Activated B cell treated with CpG ODN at 0.5 μM for 24 hours (primary cell): ENCODE data around the gene CLCNKA. TPM values are rescaled to one million over a fixed set of nuclear protein-coding genes. Genes with fewer than 3 reads are reported as not detected.
"Not testable (repeated sequence)": the region's sequence is repeated elsewhere in the genome, so short reads cannot be mapped to it uniquely, and the experiment has no call there.

ENCODE experiments used
- ATAC-seq: fragments of 200-7000 bp; cut with Tn5 transposase; one replicate; pipeline ENCODE4 v1.10.0; 2021; ENCODE audit warnings: low read depth, mild to moderate bottlenecking, moderate library complexity
- CTCF ChIA-PET: fragments of 350-600 bp; sonication (Branson Sonifier 250); formaldehyde crosslinking; loops from one replicate; lab custom pipeline; 2021; ENCODE audit warnings: antibody characterized with exemption; lab: Charles Lee
- POLR2A ChIA-PET: fragments of 350-600 bp; sonication (Branson Sonifier 250); formaldehyde crosslinking; loops from one replicate; lab custom pipeline; 2021; ENCODE audit warnings: antibody characterized with exemption; lab: Charles Lee
- DNase-seq: peaks from one replicate; pipeline ENCODE4 v3.0.0; 2022
- H3K27ac Mint-ChIP-seq: one replicate; pipeline ENCODE4 v1.8.0; 2020; ENCODE audit warnings: mixed read lengths
- H3K27me3 Mint-ChIP-seq: one replicate; pipeline ENCODE4 v1.8.0; 2021; ENCODE audit warnings: mixed read lengths
- H3K36me3 Mint-ChIP-seq: one replicate; pipeline ENCODE4 v1.8.0; 2021; ENCODE audit warnings: low read depth, mixed read lengths
- H3K4me1 Mint-ChIP-seq: one replicate; pipeline ENCODE4 v1.8.0; 2021; ENCODE audit warnings: mixed read lengths
- H3K4me3 Mint-ChIP-seq: one replicate; pipeline ENCODE4 v1.8.0; 2020; ENCODE audit warnings: mild to moderate bottlenecking, mixed read lengths
- H3K9me3 Mint-ChIP-seq: one replicate; pipeline ENCODE4 v1.8.0; 2020; ENCODE audit warnings: mixed read lengths
- CTCF ChIP-seq: fragments of 200-600 bp; IDR thresholded peaks from one replicate; pipeline ENCODE4 v1.8.0; 2022; ENCODE audit warnings: antibody characterized with exemption, mild to moderate bottlenecking
- intact Hi-C: fragments of 100-400 bp; cut with micrococcal nuclease; formaldehyde crosslinking; loops from one replicate; pipeline ENCODE4 v1.15.1; 2024
- total RNA-seq: library from RNA; stranded (reverse); gene quantifications from 2 replicates; pipeline ENCODE4 v1.2.3, GENCODE V29; 2022

The CLCNKA gene
- total RNA-seq, 1 donor from 2014 or later = 0.24 TPM

DNA sequence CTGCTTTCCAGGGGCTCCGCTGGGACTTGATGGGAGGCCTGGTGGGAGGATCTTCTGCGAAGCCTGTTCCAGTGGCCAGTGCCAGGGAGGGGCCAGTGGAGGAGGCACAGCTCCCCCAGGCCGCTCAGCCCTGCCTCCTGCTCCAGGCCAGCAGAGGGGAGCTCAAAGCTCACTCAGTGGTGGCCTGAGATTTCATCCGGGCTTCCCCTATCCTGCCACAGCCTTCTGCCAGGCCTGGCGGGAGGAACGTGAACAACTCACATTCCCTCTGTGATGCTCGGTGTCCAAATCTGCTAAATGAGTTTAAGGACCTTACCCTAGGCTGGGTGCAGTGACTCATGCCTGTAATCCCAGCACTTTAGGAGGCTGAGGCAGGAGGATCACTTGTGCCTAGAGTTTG, 25.0 kb downstream of the CLCNKA start:
- Mint-ChIP-seq H3K4me1 (peaks cover 3% of the 10 kb centered on the region), H3K27ac (no peak overlapping the region), H3K36me3 (no peaks in the 10 kb centered on the region), H3K4me3 (no peak overlapping the region), H3K27me3 (peaks cover 20% of the 10 kb centered on the region), H3K9me3 (no peaks in the 10 kb centered on the region)
- ChIA-PET CTCF (no interaction called here), POLR2A (no interaction called here)
- DNase-seq (no peak), ATAC-seq (no peak)
- intact Hi-C loops = no loop called here
- no peak for TF ChIP-seq CTCF

GRCh38 chr1:16047791-16048475, 26.1 kb downstream of the CLCNKA start:
- Mint-ChIP-seq H3K9me3 (no peaks in the 10 kb centered on the region), H3K36me3 (no peaks in the 10 kb centered on the region), H3K27ac (no peak overlapping the region), H3K27me3 (peaks cover 20% of the 10 kb centered on the region), H3K4me3 (no peak overlapping the region), H3K4me1 (peaks cover 3% of the 10 kb centered on the region)
- ChIA-PET CTCF (no interaction called here), POLR2A (interaction anchor here (0.7 kb wide), 1 partner anchor 25 kb away, joined by 3 read pairs; no protein-coding TSS in a partner anchor)
- DNase-seq (no peak), ATAC-seq (no peak)
- no peak for TF ChIP-seq CTCF
- intact Hi-C loops = no loop called here

- ATAC-seq (peak; percentile 89), DNase-seq (peak; percentile 41)
- TF ChIP-seq CTCF = no peak
- H3K4me1 Mint-ChIP-seq = peaks cover 3% of the 10 kb centered on the region
- H3K27ac Mint-ChIP-seq = no peak overlapping the region
- peak overlapping the region; percentile 53 for H3K4me3 Mint-ChIP-seq
- no peaks in the 10 kb centered on the region for H3K36me3 Mint-ChIP-seq
- POLR2A ChIA-PET = interaction anchor here (0.7 kb wide), 1 partner anchor 26 kb away, joined by 3 read pairs; no protein-coding TSS in a partner anchor
- no peaks in the 10 kb centered on the region for H3K9me3 Mint-ChIP-seq
- CTCF ChIA-PET = no interaction called here
- intact Hi-C loops = no loop called here
- H3K27me3 Mint-ChIP-seq = peaks cover 20% of the 10 kb centered on the region
Observed at GRCh38 chr1:16048573-16049189, 26.8 kb downstream of the CLCNKA start.

DNA sequence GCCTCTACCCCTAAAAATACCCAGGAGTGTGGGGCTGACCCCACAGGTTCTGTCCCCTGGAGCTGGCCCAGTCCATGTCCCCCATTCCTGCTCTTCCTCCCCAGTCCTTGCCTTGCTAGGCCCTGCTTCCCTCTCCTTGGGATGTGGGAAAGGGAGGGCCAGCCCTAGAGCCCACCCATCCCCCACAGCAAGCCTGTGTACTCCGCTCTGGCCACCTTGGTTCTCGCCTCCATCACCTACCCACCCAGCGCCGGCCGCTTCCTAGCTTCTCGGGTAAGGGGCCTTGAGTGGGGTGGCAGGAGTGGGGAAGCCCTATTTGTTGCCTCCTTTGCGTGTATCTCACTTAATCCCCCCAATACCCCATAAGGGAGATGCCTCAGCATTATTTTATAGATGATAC, 28.5 kb downstream of the CLCNKA start:
- ChIA-PET CTCF (interaction anchor here (0.9 kb wide), 1 partner anchor 9 kb away, joined by 3 read pairs; no protein-coding TSS in a partner anchor), POLR2A (interaction anchor here (0.9 kb wide), 1 partner anchor 9 kb away, joined by 3 read pairs; no protein-coding TSS in a partner anchor)
- H3K27ac Mint-ChIP-seq = no peak overlapping the region
- H3K27me3 Mint-ChIP-seq = peaks cover 20% of the 10 kb centered on the region
- ATAC-seq (no peak), DNase-seq (no peak)
- H3K4me3 Mint-ChIP-seq = no peak overlapping the region
- no peaks in the 10 kb centered on the region for H3K36me3 Mint-ChIP-seq
- no peaks in the 10 kb centered on the region for H3K9me3 Mint-ChIP-seq
- H3K4me1 Mint-ChIP-seq = peaks cover 3% of the 10 kb centered on the region
- no peak for TF ChIP-seq CTCF
- intact Hi-C loops = loop anchor here (1.0 to 10.0 kb wide), 2 partner anchors 9 to 96 kb away; no protein-coding TSS in a partner anchor

DNA sequence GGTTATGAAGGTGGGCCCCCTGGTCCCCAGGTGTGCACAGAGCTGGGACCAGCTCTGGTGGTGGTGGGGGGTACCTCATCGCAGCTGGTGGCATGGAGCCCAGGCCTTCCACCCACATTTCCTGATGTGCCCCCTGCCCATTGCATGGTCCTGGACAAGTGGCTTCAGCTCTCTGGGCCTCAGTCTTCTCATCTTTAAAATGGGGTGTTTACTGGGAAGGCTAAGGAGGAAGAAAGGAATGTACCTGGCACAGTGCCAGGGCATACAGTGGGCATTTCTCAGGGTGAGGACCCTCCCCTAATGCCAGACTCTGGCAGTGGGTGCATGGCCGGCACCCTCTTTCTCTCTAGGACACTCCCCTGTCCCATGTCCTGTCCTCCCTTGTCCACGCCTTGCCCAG, 29.2 kb downstream of the CLCNKA start:
- no peak overlapping the region for H3K4me3 Mint-ChIP-seq
- DNase-seq (no peak), ATAC-seq (no peak)
- peaks cover 7% of the 10 kb centered on the region for H3K4me1 Mint-ChIP-seq
- CTCF ChIA-PET = no interaction called here
- H3K9me3 Mint-ChIP-seq = no peaks in the 10 kb centered on the region
- intact Hi-C loops = loop anchor here (10.0 kb wide), 1 partner anchor 96 kb away; no protein-coding TSS in a partner anchor
- H3K27ac Mint-ChIP-seq = no peak overlapping the region
- no peak for TF ChIP-seq CTCF
- no peaks in the 10 kb centered on the region for H3K36me3 Mint-ChIP-seq
- POLR2A ChIA-PET = no interaction called here
- H3K27me3 Mint-ChIP-seq = peaks cover 20% of the 10 kb centered on the region

DNA sequence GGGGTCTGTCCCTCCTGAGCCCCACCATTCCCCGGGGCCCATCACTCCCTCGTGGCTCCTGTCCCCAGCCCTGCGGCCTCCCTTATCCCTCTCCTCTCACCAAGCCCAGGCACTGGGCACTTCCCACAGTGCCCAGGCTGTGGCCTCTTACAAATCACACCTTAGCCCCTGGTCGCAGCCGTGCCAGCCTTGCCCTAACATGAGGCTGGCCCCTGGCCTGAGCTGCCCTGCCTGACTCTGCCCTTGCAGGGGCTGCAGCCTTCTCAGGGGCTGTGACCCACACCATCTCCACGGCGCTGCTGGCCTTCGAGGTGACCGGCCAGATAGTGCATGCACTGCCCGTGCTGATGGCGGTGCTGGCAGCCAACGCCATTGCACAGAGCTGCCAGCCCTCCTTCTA, 30.1 kb downstream of the CLCNKA start:
- intact Hi-C loops = loop anchor here (10.0 kb wide), 1 partner anchor 97 kb away; no protein-coding TSS in a partner anchor
- H3K36me3 Mint-ChIP-seq, DNase-seq, H3K27ac Mint-ChIP-seq, H3K4me3 Mint-ChIP-seq, POLR2A ChIA-PET, CTCF ChIA-PET, H3K9me3 Mint-ChIP-seq, H3K4me1 Mint-ChIP-seq, ATAC-seq: not testable (repeated sequence)
- peaks cover 20% of the 10 kb centered on the region for H3K27me3 Mint-ChIP-seq
